Stimulated activated CD8-positive, alpha-beta memory T cell treated with anti-CD3 and anti-CD28 coated beads, Interleukin-2, amount 100 ng/mL, for 1 hour (primary cell): ENCODE data around the gene CMTM2.
"Not testable (repeated sequence)": the region's sequence is repeated elsewhere in the genome, so short reads cannot be mapped to it uniquely, and the experiment has no call there.

Experiments used
- DNase-seq, 2 donors: peaks; one replicate each; pipeline ENCODE4 v3.0.0-alpha.2; 2020; ENCODE audit warnings: low read depth in 2 of 2

Gene CMTM2

GRCh38 chr16:66605979-66606751 is 26.9 kb downstream of the CMTM2 start:
- DNase-seq, result no peak

- DNase-seq, result peak; percentile 65 to 68
These were observed 29.2 kb downstream of the CMTM2 start for GRCh38 chr16:66608241-66609138.

- no peak for DNase-seq
These were observed 29.9 kb downstream of the CMTM2 start for GRCh38 chr16:66609139-66609510.

- DNase-seq, result no peak
These were observed 31.0 kb downstream of the CMTM2 start for GRCh38 chr16:66610111-66610820.

- not testable (repeated sequence) for DNase-seq
These were observed 32.6 kb downstream of the CMTM2 start for GRCh38 chr16:66611911-66612310.

GRCh38 chr16:66612422-66612821 is 33.2 kb downstream of the CMTM2 start:
- DNase-seq, result no peak

- DNase-seq, result no peak
These were observed 35.0 kb downstream of the CMTM2 start for GRCh38 chr16:66614161-66614802.

- no peak for DNase-seq
These were observed 36.9 kb downstream of the CMTM2 start for GRCh38 chr16:66616169-66616568.

- DNase-seq, result no peak
These were observed 37.3 kb downstream of the CMTM2 start for GRCh38 chr16:66616592-66616991.

GRCh38 chr16:66617010-66617434 is 37.8 kb downstream of the CMTM2 start:
- no peak for DNase-seq

GRCh38 chr16:66617728-66618127 is 38.5 kb downstream of the CMTM2 start:
- DNase-seq, result no peak

- no peak for DNase-seq
These were observed 39.5 kb downstream of the CMTM2 start for GRCh38 chr16:66618588-66619375.

- DNase-seq, result no peak
These were observed 40.5 kb downstream of the CMTM2 start for GRCh38 chr16:66619534-66620428.

GRCh38 chr16:66620429-66620795 is 41.1 kb downstream of the CMTM2 start:
- DNase-seq, result no peak

- no peak for DNase-seq
These were observed 42.7 kb downstream of the CMTM2 start for GRCh38 chr16:66621973-66622372.

- no peak for DNase-seq
These were observed 43.6 kb downstream of the CMTM2 start for GRCh38 chr16:66622863-66623262.

- no peak for DNase-seq
These were observed 44.5 kb downstream of the CMTM2 start for GRCh38 chr16:66623755-66624154.

GRCh38 chr16:66627611-66628378 is 48.5 kb downstream of the CMTM2 start:
- DNase-seq, result not testable (repeated sequence)

GRCh38 chr16:66629856-66630255 is 50.6 kb downstream of the CMTM2 start:
- DNase-seq, result no peak
